ENCODE results near the gene MGAT1.

GRCh38 chr5:180803181-180804128, 849 bp upstream of the MGAT1 start:
- TF ChIP-seq, protein P1, sequence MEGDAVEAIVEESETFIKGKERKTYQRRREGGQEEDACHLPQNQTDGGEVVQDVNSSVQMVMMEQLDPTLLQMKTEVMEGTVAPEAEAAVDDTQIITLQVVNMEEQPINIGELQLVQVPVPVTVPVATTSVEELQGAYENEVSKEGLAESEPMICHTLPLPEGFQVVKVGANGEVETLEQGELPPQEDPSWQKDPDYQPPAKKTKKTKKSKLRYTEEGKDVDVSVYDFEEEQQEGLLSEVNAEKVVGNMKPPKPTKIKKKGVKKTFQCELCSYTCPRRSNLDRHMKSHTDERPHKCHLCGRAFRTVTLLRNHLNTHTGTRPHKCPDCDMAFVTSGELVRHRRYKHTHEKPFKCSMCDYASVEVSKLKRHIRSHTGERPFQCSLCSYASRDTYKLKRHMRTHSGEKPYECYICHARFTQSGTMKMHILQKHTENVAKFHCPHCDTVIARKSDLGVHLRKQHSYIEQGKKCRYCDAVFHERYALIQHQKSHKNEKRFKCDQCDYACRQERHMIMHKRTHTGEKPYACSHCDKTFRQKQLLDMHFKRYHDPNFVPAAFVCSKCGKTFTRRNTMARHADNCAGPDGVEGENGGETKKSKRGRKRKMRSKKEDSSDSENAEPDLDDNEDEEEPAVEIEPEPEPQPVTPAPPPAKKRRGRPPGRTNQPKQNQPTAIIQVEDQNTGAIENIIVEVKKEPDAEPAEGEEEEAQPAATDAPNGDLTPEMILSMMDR (IDR thresholded peaks at IDR 0.05 in 8 of 11, conservative IDR thresholded peaks at IDR 0.05 in 3 of 11) = peak in 6 of 11 experiments; percentile 5 to 27 (median 12)
- TF ChIP-seq POLR2AphosphoS5 (IDR thresholded peaks at IDR 0.05) = peak; percentile 85 to 89 (median 88)
- TF ChIP-seq POLR2A (IDR thresholded peaks at IDR 0.05) = peak in 2 of 3 donors; percentile 29 to 68

Measured in spleen (tissue), 7 donors.